Measurements from ENCODE around the gene ASTN1. TPM values are rescaled to one million over a fixed set of nuclear protein-coding genes. Genes with fewer than 3 reads are reported as not detected.

Gene ASTN1
- total and polyA plus RNA-seq, 2 of the 4 experiments (the other 2 are of a cell fraction) = under 0.01 to 0.07 TPM

DNA sequence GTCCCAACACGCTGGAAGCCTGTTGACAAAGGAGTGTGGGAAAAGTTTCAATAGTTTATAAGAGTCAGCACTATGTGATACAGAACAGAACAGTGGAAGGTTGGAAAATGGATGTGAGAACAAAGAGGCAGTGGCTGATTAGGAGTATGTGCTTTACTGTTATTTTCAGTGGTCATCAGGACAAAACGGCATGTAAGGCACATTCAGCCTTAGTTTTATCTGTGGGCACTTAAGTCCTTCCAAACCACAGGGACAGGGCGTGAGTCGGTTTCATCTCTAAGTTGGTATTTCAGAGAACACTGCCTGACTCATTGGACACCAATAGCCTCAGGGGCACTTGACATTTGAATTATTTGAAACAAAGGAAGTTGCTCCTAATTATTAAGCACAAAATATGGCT is 306.9 kb downstream of the ASTN1 start:
- Histone ChIP-seq H2AK5ac (ENCODE audit: low read depth, low read length) (no peak overlapping the region), H4K91ac (ENCODE audit: insufficient read depth, low read depth, low read length) (no peak overlapping the region), H3K27me3 (ENCODE audit: control insufficient read depth, insufficient read depth, low read length) (no peaks in the 10 kb centered on the region), H3K9me3 (ENCODE audit: control insufficient read depth, insufficient read depth, low read length) (no peaks in the 10 kb centered on the region), H3K9me1 (ENCODE audit: insufficient read depth, low read length) (no peaks in the 10 kb centered on the region), H4K8ac (ENCODE audit: low read depth in 2 of 2, low read length in 2 of 2) (no peak overlapping the region), H3K79me1 (ENCODE audit: low read depth in 1 of 2, low read length in 2 of 2) (no peaks in the 10 kb centered on the region), H3K14ac (replicated peaks; ENCODE audit: low read depth, low read length) (no peak overlapping the region), H3K56ac (ENCODE audit: extremely low read depth, insufficient read depth, low read length) (no peak overlapping the region), H2BK15ac (ENCODE audit: low read depth, low read length) (no peak overlapping the region), H3K18ac (ENCODE audit: low read depth, low read length) (no peak overlapping the region), H4K20me1 (ENCODE audit: insufficient read depth, low read length) (no peaks in the 10 kb centered on the region), H3K4me2 (ENCODE audit: low read depth, low read length) (no peak overlapping the region), H3K4me3 (ENCODE audit: insufficient read depth, low read depth, low read length) (no peak overlapping the region), H2AFZ (replicated peaks; ENCODE audit: low read length, poor library complexity) (no peak overlapping the region), H2BK5ac (ENCODE audit: low read depth, low read length, poor library complexity, severe bottlenecking) (no peak overlapping the region), H2BK120ac (ENCODE audit: low read depth, low read length) (no peak overlapping the region), H3K4me1 (ENCODE audit: control insufficient read depth, insufficient read depth, low read length) (no peaks in the 10 kb centered on the region), H3K36me3 (ENCODE audit: control insufficient read depth, insufficient read depth, low read length) (no peaks in the 10 kb centered on the region), H3K27ac (ENCODE audit: insufficient read depth, low read length) (no peak overlapping the region), H2BK20ac (ENCODE audit: low read depth, low read length) (no peak overlapping the region), H3K9ac (ENCODE audit: low read depth, low read length) (no peak overlapping the region), H2AK9ac (replicated peaks; ENCODE audit: low read depth, low read length, poor library complexity) (no peak overlapping the region), H3K23ac (ENCODE audit: low read depth, low read length) (no peak overlapping the region), H3K4ac (ENCODE audit: low read depth, low read length) (no peak overlapping the region), H4K5ac (ENCODE audit: low read depth, low read length) (no peak overlapping the region)
- DNase-seq (no peak), ATAC-seq (ENCODE audit: low read depth) (no peak)
- dilution Hi-C loops (cut with HindIII; ENCODE audit: low sequenced_read_pairs, unreplicated experiment) = no loop called here
- intact Hi-C loops (cut with micrococcal nuclease) = no loop called here
- no TSS peak for BruUV-seq (replicated peaks)
- no CpG with 5 or more reads among the region's 4 CpGs for WGBS, 2 experiments (ENCODE audit: extremely low coverage in 2 of 2, insufficient read length in 1 of 2)
- in situ Hi-C loops (cut with MboI; ENCODE audit: low sequenced_read_pairs) = loop anchor here (25.0 kb wide), 1 partner anchor 1695 kb away; no protein-coding TSS in a partner anchor
- ChIA-PET POLR2A (ENCODE audit: unreplicated experiment) (no interaction called here), CTCF (no interaction called here)
- no peak for TF ChIP-seq CEBPB (IDR thresholded peaks at IDR 0.05; ENCODE audit: low read depth, low read length)
- TF ChIP-seq MXI1 (IDR thresholded peaks at IDR 0.05; ENCODE audit: borderline replicate concordance, low read depth, low read length) = no peak
- TF ChIP-seq, protein P1, sequence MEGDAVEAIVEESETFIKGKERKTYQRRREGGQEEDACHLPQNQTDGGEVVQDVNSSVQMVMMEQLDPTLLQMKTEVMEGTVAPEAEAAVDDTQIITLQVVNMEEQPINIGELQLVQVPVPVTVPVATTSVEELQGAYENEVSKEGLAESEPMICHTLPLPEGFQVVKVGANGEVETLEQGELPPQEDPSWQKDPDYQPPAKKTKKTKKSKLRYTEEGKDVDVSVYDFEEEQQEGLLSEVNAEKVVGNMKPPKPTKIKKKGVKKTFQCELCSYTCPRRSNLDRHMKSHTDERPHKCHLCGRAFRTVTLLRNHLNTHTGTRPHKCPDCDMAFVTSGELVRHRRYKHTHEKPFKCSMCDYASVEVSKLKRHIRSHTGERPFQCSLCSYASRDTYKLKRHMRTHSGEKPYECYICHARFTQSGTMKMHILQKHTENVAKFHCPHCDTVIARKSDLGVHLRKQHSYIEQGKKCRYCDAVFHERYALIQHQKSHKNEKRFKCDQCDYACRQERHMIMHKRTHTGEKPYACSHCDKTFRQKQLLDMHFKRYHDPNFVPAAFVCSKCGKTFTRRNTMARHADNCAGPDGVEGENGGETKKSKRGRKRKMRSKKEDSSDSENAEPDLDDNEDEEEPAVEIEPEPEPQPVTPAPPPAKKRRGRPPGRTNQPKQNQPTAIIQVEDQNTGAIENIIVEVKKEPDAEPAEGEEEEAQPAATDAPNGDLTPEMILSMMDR (conservative IDR thresholded peaks at IDR 0.05; ENCODE audit: low read depth, low read length) = no peak
- TF ChIP-seq RAD21 (IDR thresholded peaks at IDR 0.05; ENCODE audit: low read length) = no peak
- TF ChIP-seq NFE2L2 (IDR thresholded peaks at IDR 0.05; ENCODE audit: low read depth, low read length) = no peak
- no peak for TF ChIP-seq FOS (IDR thresholded peaks at IDR 0.05; ENCODE audit: low read depth, low read length)
- TF ChIP-seq SMC3 (IDR thresholded peaks at IDR 0.05; ENCODE audit: low read depth, low read length) = no peak

Data from IMR-90 (cell line).